C4-2B (cell line): ENCODE measurements around the gene LUZP1.

ENCODE experiments used
- H3K27ac ChIP-seq: fragments of 450-650 bp; 2 replicates; pipeline ENCODE4 v1.5.1; 2017
- CTCF ChIP-seq: fragments of 450-650 bp; conservative IDR thresholded peaks from 2 replicates; pipeline ENCODE4 v1.5.1; 2017; ENCODE audit warnings: mild to moderate bottlenecking
- ZFX ChIP-seq: fragments of 450-650 bp; IDR thresholded peaks from 2 replicates; pipeline ENCODE4 v1.6.1; 2017

LUZP1 gene

GRCh38 chr1:23091545-23091944, 77.1 kb downstream of the LUZP1 start:
- no peak overlapping the region for H3K27ac ChIP-seq

GRCh38 chr1:23090056-23090455, 78.6 kb downstream of the LUZP1 start:
- no peak overlapping the region for H3K27ac ChIP-seq
- TF ChIP-seq ZFX (no peak), CTCF (no peak)

More at GRCh38 chr1:23091545-23091944, 77.1 kb downstream of the LUZP1 start:
- TF ChIP-seq CTCF (no peak), ZFX (no peak)

- no peak for TF ChIP-seq CTCF
- no peak for TF ChIP-seq ZFX
- H3K27ac ChIP-seq = no peak overlapping the region
Observed at GRCh38 chr1:23088027-23088426, 80.6 kb downstream of the LUZP1 start.

GRCh38 chr1:23085696-23086095, 83.0 kb downstream of the LUZP1 start:
- H3K27ac ChIP-seq = peak overlapping the region; percentile 71
- TF ChIP-seq CTCF (no peak), ZFX (no peak)

GRCh38 chr1:23084880-23085279, 83.8 kb downstream of the LUZP1 start:
- TF ChIP-seq CTCF (no peak), ZFX (no peak)
- peak overlapping the region; percentile 71 for H3K27ac ChIP-seq

GRCh38 chr1:23083714-23084480, 84.8 kb downstream of the LUZP1 start:
- peak overlapping the region; percentile 81 for H3K27ac ChIP-seq
- no peak for TF ChIP-seq ZFX
- no peak for TF ChIP-seq CTCF

GRCh38 chr1:23081376-23081775, 87.3 kb downstream of the LUZP1 start:
- no peak; the same call in 1 of the 2 replicates for TF ChIP-seq CTCF
- H3K27ac ChIP-seq = no peak overlapping the region
